Activated CD4-positive, alpha-beta T cell treated with anti-CD3 and anti-CD28 coated beads for 48 hours (primary cell): ENCODE data around the gene DGKB.

Source experiments
- DNase-seq: peaks from one replicate; pipeline ENCODE4 v3.0.0-alpha.2; 2020

DGKB gene

GRCh38 chr7:14858866-14859265, 43.7 kb downstream of the DGKB start:
- DNase-seq, result no peak

GRCh38 chr7:14858410-14858809, 44.1 kb downstream of the DGKB start:
- no peak for DNase-seq

GRCh38 chr7:14855033-14855794, 47.3 kb downstream of the DGKB start:
- DNase-seq, result no peak

- no peak for DNase-seq
Observed at GRCh38 chr7:14854471-14854870, 48.1 kb downstream of the DGKB start.

- no peak for DNase-seq
Observed at GRCh38 chr7:14851610-14852009, 50.9 kb downstream of the DGKB start.

GRCh38 chr7:14850039-14850438, 52.5 kb downstream of the DGKB start:
- no peak for DNase-seq

- no peak for DNase-seq
Observed at GRCh38 chr7:14846405-14846804, 56.1 kb downstream of the DGKB start.

- no peak for DNase-seq
Observed at GRCh38 chr7:14843755-14844154, 58.8 kb downstream of the DGKB start.

GRCh38 chr7:14842523-14842922, 60.0 kb downstream of the DGKB start:
- DNase-seq, result no peak

GRCh38 chr7:14841869-14842268, 60.7 kb downstream of the DGKB start:
- no peak for DNase-seq

- DNase-seq, result no peak
Observed at GRCh38 chr7:14841086-14841485, 61.5 kb downstream of the DGKB start.

GRCh38 chr7:14839307-14839706, 63.2 kb downstream of the DGKB start:
- no peak for DNase-seq

GRCh38 chr7:14837216-14837615, 65.3 kb downstream of the DGKB start:
- DNase-seq, result no peak

- DNase-seq, result no peak
Observed at GRCh38 chr7:14836571-14837189, 65.9 kb downstream of the DGKB start.

GRCh38 chr7:14836006-14836405, 66.5 kb downstream of the DGKB start:
- DNase-seq, result no peak

GRCh38 chr7:14835384-14835783, 67.2 kb downstream of the DGKB start:
- DNase-seq, result no peak

- no peak for DNase-seq
Observed at GRCh38 chr7:14834883-14835282, 67.7 kb downstream of the DGKB start.

- DNase-seq, result no peak
Observed at GRCh38 chr7:14834456-14834855, 68.1 kb downstream of the DGKB start.

- no peak for DNase-seq
Observed at GRCh38 chr7:14833707-14834106, 68.8 kb downstream of the DGKB start.

GRCh38 chr7:14828053-14828452, 74.5 kb downstream of the DGKB start:
- DNase-seq, result no peak

GRCh38 chr7:14826426-14826825, 76.1 kb downstream of the DGKB start:
- DNase-seq, result no peak

- DNase-seq, result no peak
Observed at GRCh38 chr7:14825912-14826311, 76.6 kb downstream of the DGKB start.

- DNase-seq, result no peak
Observed at GRCh38 chr7:14822481-14822854, 80.1 kb downstream of the DGKB start.

- no peak for DNase-seq
Observed at GRCh38 chr7:14821757-14822480, 80.6 kb downstream of the DGKB start.
